Lower leg skin (tissue), 3 donors: ENCODE measurements around the gene VTI1A.

Source experiments
- POLR2A ChIP-seq, 2 donors: fragments of 450-650 bp; IDR thresholded peaks; one replicate each; pipeline ENCODE4 v1.6.1; 2016 to 2017; ENCODE audit warnings: antibody characterized with exemption in 2 of 2, mild to moderate bottlenecking in 1 of 2, moderate library complexity in 1 of 2
- TF ChIP-seq, protein P1 (sequence below), 3 donors: fragments of 450-650 bp; IDR thresholded peaks; one replicate each; pipeline ENCODE4 v1.5.1; 2016; ENCODE audit warnings: antibody characterized with exemption in 3 of 3, mild to moderate bottlenecking in 3 of 3, moderate library complexity in 2 of 3

DNA sequence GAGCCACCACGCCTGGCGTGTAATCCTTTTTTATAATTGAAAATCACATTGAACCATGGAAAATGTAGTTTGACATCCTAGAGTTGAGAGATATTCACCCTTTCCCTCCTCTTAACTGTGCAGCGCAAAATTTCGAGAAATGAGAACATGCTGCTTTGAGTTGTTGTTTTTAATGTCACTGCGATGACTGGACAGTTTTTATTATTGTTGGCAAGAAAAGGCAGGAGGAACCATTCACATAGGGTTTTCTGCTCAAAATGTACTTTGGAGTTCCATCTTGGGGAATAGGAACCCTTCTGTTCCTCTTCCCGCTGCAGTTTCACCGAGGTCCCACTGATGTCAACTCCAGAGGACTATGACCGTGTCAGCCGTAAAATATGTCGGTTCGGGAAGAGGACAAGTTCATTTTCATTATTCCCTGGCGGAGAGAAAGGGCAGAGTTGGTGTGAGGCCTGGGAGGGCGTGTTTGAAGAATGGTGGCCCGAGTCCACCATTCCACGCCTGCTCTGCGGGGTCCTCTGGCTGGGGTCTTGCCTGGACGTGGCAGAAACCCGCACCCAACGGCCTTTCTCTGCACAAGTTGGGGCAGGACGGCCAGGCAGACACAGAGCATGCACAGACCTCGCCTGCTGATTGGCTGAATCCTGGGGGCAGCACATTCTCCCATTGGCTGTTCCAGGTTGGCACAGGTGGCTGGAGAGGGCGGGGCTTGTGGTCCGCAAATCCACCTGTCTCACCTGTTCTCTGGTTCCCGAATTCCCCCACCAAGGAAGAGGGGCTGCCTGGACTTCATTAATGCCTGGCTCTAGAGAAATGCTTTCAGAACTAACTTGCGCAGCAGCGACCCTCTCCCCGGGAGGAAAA lies 397.9 kb downstream of the VTI1A start:
- TF ChIP-seq, protein P1, sequence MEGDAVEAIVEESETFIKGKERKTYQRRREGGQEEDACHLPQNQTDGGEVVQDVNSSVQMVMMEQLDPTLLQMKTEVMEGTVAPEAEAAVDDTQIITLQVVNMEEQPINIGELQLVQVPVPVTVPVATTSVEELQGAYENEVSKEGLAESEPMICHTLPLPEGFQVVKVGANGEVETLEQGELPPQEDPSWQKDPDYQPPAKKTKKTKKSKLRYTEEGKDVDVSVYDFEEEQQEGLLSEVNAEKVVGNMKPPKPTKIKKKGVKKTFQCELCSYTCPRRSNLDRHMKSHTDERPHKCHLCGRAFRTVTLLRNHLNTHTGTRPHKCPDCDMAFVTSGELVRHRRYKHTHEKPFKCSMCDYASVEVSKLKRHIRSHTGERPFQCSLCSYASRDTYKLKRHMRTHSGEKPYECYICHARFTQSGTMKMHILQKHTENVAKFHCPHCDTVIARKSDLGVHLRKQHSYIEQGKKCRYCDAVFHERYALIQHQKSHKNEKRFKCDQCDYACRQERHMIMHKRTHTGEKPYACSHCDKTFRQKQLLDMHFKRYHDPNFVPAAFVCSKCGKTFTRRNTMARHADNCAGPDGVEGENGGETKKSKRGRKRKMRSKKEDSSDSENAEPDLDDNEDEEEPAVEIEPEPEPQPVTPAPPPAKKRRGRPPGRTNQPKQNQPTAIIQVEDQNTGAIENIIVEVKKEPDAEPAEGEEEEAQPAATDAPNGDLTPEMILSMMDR (IDR thresholded peaks at IDR 0.05), result no peak
- TF ChIP-seq POLR2A (IDR thresholded peaks at IDR 0.05), result no peak
